Measurements from ENCODE around the gene NRBP1.

The NRBP1 gene

DNA sequence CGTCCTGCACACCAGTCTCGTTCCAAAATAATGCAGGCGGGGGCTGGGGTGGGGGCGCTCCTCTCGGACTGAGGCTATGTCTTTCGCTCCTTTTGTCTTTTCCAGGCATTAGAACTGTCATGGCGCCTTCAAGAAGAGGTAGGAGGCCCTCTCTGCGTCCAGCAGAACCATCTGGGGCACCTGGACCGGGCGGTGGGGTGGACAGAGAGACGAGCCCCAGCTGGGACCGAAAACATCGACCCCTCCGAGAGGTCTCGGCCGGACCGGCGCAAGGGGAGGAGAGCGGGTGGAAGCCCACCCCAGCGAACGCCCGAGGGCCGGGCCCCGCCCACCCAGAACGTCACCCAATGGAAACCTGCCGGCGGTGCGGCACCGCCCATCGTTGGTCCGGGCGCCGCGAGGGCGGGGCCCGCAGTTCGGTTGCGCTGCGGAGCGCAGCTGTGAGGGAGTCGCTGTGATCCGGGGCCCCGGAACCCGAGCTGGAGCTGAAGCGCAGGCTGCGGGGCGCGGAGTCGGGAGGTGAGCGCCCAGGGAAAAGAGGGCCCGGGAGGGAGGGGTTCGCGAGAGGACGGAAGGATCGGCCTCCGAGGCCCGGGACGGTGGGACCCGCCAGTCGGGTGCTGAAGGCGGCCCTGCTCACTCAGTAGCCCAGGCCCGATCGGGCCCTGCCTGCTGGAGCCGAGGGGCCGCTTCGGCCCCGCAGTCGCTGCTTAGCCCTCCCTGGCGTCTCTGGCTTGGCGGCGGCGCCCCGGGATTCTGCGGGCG lies at the start of gene NRBP1:
Gene NRBP1 (plus strand): TSS at position 419 of the 765 bp plus-strand sequence. CDS start 4,643 bp downstream, outside the sequence.
- peak; percentile 85 for DNase-seq (ENCODE audit: low spot score)

DNA sequence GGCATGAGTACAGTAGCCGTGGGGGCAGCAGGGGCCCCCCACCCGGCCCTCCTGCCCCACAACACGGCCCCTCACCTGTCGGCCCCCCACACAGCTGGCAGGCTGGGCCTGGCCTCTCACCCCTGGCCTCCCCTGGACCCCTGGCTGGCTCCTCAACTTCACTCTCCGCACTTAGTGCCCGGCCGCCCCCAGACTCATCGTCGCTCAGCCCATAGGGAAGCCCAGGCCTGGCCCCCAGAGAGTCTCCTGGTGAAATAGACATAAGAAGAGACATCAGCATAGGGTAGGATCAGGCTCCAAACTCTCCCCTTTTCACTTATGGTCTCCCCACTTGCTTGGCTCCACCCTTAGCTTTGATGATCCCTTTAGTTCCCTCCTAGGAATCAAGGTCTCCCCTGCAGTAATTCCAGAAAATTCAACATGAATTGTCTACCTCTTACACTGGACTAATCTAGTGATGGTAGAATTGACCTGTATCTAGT lies 49.6 kb upstream of the NRBP1 start:
- DNase-seq (ENCODE audit: low spot score): no peak

DNA sequence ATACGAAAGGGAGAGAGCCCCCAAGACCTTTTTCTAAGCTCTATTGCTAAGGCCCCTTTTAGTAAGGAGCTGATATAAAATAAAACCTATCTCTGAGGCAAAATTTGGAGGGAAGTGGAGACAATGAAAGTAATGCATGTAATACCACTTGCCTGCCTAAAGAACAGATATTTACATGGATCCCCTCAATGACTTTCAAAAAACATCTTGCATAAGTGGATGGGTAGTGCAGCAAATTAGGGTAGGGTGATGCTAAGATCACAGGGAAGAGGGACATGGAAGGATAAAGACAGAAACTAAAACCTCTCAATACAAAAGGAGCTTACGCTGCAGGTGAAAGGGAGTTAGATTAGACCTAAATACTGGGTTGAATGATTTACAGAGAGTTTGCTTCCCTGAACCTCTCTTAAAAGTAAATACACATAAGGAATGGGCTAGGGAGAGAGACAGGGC lies 49.0 kb upstream of the NRBP1 start:
- DNase-seq (ENCODE audit: low spot score): no peak

DNA sequence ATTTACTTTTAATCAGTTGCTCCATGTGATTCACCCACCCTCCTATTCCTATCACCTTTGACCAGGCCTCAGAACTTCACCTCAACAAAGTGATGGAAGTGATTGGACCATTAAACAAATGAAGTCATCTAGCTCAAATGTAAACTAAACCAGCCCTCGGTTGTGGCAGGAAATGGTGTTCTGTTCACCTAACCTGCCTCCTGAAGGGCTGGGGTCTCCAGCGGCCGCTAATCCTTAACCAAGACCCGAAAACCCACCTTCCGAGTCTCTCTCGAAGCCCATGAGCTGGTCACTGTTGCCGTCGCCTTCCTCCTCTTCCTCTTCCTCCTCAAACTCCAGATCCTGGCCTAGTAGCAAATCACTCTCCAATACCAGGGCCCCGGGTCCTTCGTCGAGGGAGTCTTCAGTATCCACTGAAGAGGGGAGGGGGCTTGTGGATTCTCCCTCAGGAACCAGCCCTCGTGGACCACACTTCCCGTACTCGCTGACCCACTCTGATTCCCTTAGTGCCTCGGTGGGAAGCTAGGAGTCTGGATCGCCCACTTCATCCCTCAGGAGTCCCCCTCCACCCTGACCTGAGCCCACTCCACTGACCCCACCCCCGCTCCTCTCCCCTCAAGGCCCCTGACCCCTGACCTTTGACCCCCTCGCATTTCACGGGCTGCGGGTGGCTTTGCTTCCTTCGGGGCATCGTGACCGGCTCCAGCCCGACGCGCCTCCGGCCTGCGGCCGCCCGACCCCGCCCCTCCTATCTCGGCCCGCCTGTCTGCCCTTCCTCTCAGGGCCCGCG lies 48.4 kb upstream of the NRBP1 start:
- DNase-seq (ENCODE audit: low spot score): no peak

GRCh38 chr2:27380626-27381545 lies 47.5 kb upstream of the NRBP1 start, which contains the start of gene ZNF513:
Gene ZNF513 (minus strand): TSS chr2:27380734. CDS start chr2:27380526, 208 bp downstream.
- DNase-seq (ENCODE audit: low spot score): no peak

GRCh38 chr2:27381577-27382181 lies 46.8 kb upstream of the NRBP1 start:
- DNase-seq (ENCODE audit: low spot score): no peak

DNA sequence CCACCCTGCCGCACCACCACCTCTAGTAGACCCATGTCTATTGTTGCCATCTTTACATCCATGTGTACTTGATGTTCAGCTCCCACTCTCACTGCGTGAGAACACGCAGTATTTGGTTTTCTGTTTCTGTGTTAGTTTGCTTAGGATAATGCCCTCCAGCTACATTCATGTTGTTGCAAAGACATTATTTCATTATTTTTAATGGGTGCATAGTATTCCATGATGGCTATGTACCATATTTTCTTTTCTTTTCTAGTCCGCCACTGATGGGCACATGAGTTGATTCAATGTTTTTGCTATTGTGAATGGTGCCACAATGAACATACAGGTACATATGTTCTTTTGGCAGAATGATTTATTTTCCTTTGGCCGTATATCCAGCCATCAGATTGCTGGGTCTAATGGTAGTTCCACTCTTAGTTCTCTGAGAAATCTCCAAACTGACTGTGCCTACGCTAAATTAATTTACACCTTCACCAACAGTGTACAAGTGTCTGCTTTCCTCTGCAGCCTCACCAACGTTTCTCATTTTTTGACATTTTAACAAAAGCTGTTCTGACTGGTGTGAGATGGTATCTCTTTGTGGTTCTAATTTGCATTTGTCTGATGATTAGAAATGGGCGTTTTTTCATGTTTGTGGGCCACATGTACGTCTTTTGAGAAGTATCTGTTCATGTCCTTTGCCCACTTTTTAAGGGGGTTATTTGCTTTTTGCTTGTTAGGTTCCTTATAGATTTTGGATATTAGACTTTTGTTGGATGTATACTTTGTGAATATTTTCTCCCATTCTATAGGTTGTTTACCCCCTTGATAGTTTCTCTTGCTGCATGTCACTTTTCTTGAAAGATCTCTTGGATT lies 37.4 kb upstream of the NRBP1 start:
- no peak for DNase-seq (ENCODE audit: low spot score)

DNA sequence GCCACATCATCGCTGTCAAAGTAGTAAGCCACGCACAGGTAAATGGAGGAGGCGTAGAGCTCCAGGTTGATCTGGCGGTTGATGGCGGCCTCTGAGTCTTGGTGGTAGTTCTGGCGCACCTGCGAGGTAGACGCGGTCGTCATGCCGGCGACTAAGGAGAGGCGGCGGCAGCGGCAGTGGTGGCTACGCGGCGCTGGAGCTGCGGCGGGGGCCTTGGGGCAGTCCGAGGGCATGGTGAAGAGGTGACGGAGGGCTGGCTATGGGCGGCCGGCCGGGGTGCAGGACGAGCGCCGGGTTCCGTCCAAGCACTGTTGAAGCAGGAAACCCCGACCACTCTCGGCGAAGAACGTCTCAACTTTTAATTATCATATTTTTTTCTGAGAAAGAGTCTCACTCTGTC lies 35.2 kb upstream of the NRBP1 start:
- no peak for DNase-seq (ENCODE audit: low spot score)

GRCh38 chr2:27398962-27399361 lies 29.5 kb upstream of the NRBP1 start:
- DNase-seq (ENCODE audit: low spot score): no peak

DNA sequence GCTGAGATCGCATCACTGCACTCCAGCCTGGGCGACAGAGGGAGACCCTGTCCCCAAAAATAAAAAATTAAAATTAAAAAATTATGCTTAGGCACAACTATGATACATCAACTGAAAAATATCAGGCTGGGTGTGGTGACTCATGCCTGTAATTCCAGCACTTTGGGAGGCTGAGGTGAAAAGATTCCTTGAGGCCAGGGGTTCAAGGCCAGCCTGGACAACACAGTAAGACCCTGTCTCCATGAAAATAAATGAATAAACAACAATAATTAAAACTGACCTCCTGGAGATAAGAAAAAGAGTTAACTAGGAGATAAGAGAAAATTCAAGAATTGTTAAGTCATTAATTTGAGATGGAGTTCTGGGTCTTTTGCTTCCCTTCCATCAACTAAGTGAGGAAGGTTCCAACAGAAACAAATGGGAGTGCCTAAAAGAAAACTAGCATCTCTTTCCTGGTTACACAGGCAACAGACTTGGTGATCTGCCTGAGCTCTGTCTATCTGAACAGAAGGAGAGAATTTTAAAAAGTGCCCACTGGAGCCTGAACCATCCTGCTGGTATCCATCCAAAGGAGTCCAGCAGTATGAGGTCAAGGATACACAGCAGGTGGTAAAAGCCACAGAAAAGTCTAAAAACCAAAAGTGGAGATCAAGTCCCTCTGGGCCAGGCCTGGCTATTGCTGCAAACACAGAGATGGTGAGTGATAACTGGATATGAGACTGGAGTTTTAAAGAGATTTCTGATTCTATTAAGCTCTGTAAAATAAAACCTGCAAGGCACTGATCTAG lies 27.9 kb upstream of the NRBP1 start:
- DNase-seq (ENCODE audit: low spot score): no peak

DNA sequence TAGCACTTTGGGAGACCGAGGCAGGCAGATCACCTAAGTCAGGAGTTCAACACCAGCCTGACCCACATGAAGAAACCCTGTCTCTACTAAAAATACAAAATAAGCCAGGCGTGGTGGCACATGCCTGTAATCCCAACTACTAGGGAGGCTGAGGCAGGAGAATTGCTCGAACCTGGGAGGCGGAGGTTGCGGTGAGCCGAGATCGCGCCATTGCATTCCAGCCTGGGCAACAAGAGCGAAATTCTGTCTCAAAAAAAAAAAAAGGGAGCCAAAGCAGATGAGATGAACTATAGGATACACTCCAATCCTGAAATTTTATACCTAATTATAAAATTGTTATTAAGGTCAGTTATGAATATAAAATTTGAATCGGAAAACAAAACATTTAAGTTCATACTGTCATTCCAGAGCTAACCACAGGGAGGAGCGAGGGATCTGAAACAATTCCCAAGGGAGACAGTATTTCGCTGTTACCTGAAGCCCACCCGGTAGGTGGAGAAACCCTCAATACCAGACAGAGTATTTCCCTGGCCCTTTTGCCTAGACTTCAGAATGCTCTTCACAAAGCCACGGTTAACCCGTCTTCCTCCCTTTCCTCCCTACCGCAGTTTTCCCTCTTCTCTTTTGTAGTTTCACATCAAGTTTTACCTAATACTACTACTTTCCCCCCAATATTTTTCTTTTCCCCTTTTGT lies 20.5 kb upstream of the NRBP1 start:
- DNase-seq (ENCODE audit: low spot score): peak; percentile 59

- DNase-seq (ENCODE audit: low spot score): no peak
Measured at GRCh38 chr2:27408601-27409320, 19.7 kb upstream of the NRBP1 start.

GRCh38 chr2:27409321-27410073 lies 18.9 kb upstream of the NRBP1 start, which contains the start of gene PPM1G:
Gene PPM1G (minus strand): TSS chr2:27409591. CDS start chr2:27409422, 169 bp downstream.
- DNase-seq (ENCODE audit: low spot score): peak; percentile 70

DNA sequence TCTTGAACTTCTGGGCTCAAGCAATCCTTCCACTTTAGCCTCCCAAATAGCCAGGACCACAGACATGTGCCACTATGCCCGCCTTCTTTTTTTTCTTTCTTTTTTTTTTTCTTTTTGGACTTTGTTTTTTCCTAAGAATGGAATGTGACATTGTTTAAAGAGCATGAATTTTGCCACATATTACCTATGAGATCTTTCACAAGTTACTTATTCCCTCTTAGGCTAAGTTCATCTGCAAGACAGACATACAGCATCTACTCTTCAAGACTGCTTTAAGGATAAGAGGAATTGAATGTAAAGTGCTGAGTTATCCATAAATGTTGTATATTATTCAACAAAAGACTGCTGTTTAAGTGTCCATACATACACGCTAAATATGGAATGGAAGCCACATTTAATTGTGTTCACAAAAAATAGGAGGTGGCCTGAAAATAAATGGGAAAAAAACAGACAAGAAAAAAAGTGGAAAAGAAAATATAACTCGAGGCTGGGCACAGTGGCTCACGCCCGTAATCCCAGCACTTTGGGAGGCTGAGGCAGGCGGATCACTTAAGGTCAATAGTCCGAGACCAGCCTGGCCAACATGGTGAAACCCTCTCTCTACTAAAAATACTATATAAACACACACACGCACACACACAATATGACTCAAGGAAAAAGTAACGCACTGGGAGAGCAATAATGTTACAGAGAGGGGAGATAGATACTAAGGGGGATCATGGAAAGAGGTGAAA lies 15.8 kb upstream of the NRBP1 start:
- no peak for DNase-seq (ENCODE audit: low spot score)

DNA sequence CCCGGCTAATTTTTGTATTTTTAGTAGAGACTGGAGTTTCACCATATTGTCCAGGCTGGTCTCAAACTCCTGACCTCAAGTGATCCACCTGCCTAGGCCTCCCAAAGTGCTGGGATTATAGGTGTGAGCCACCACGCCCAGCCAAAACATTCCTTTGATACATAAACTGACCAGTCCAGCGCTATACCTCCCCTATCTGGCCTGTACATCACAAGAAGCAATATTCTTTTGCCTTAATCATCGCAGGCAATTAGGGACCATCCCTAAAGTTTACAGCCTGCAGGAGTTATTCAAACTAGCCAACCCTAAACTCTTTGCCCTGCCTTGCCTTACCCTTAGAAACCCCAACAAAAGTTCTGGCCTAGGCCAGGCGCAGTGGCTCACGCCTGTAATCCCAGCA lies 12.3 kb upstream of the NRBP1 start:
- no peak for DNase-seq (ENCODE audit: low spot score)

DNA sequence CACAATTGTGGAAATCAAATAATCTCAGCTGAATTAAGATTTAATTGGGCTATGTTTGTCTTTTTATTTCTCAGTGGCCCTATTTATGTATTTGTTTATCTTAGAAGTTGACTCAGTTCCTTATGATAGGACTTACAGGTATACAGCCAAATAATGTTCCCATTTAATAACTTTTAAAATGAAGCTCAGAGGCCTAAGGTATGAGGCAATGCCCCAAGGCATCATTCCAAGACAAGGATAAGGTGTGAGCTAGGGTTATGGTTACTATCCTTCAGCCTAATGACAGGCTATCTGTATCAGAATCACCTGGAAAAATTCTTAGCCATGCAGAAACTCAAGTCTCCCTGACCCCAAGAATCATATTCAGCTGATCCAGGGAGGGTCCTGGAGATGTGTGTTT lies 7.4 kb upstream of the NRBP1 start:
- no peak for DNase-seq (ENCODE audit: low spot score)

Data from HuH-7.5 (cell line).